Epithelial cell of proximal tubule (primary cell): ENCODE data around the gene KLF13. TPM values are rescaled to one million over a fixed set of nuclear protein-coding genes. Genes with fewer than 3 reads are reported as not detected.

Experiments
- DNase-seq: peaks from one replicate; pipeline ENCODE4 v3.0.0-alpha.2; 2011; ENCODE audit warnings: low read depth
- H3K4me3 ChIP-seq: 2 replicates; pipeline ENCODE4 v1.5.1; 2011; ENCODE audit warnings: low read depth, mild to moderate bottlenecking, low read length
- CTCF ChIP-seq: conservative IDR thresholded peaks from 2 replicates; pipeline ENCODE4 v1.5.1; 2012; ENCODE audit warnings: low read depth, mild to moderate bottlenecking, low read length
- total RNA-seq: library from RNA; depleted of rRNA; stranded (reverse); fragments of >200 nt; gene quantifications from 2 replicates; pipeline ENCODE4 v1.2.3, GENCODE V29; 2015

The KLF13 gene
- total RNA-seq: 20.5 and 66.2 TPM in 2 replicates

GRCh38 chr15:31326156-31326874 lies at the start of gene KLF13:
Gene KLF13, plus strand, starts transcription at chr15:31326835. Its CDS starts 378 bp downstream, at chr15:31327213.
- peak within 1 kb of the TSS; percentile 75 for H3K4me3 ChIP-seq
- DNase-seq: peak; percentile 43
- TF ChIP-seq CTCF: no peak

GRCh38 chr15:31277335-31278060 lies 49.1 kb upstream of the KLF13 start:
- no peak for TF ChIP-seq CTCF
- no peak overlapping the region for H3K4me3 ChIP-seq
- no peak for DNase-seq

- no peak for TF ChIP-seq CTCF
- no peak for DNase-seq
- H3K4me3 ChIP-seq: no peak overlapping the region
These were observed 48.6 kb upstream of the KLF13 start for GRCh38 chr15:31278061-31278445.

GRCh38 chr15:31278544-31279220 lies 48.0 kb upstream of the KLF13 start:
- no peak for DNase-seq
- H3K4me3 ChIP-seq: no peak overlapping the region
- no peak for TF ChIP-seq CTCF

GRCh38 chr15:31279221-31280045 lies 47.2 kb upstream of the KLF13 start:
- H3K4me3 ChIP-seq: no peak overlapping the region
- TF ChIP-seq CTCF: no peak
- DNase-seq: no peak

GRCh38 chr15:31280046-31280830 lies 46.4 kb upstream of the KLF13 start:
- DNase-seq: no peak
- no peak for TF ChIP-seq CTCF
- no peak overlapping the region for H3K4me3 ChIP-seq
